Erythroblast (primary cell): ENCODE results near the gene GZMM.

Source experiments
- GATA1 ChIP-seq: IDR thresholded peaks from 2 replicates; pipeline ENCODE4 v1.6.1; 2011; ENCODE audit warnings: low read depth, mild to moderate bottlenecking, control low read depth, low read length, moderate library complexity
- POLR2A ChIP-seq: IDR thresholded peaks from 2 replicates; pipeline ENCODE4 v1.6.1; 2011; ENCODE audit warnings: mild to moderate bottlenecking, low read length

GRCh38 chr19:590750-591098 is 46.9 kb downstream of the GZMM start:
- TF ChIP-seq POLR2A (no peak), GATA1 (no peak)
